HepG2 (cell line): ENCODE data around the gene MBD4. TPM values are rescaled to one million over a fixed set of nuclear protein-coding genes. Genes with fewer than 3 reads are reported as not detected.

ENCODE experiments used
- CENPT ChIP-seq: sonication (generic); formaldehyde crosslinking; IDR thresholded peaks from 2 replicates; pipeline ENCODE4 v1.8.0; 2022; ENCODE audit warnings: low read depth, mild to moderate bottlenecking, moderate library complexity, missing genetic modification reagents
- E2F1 ChIP-seq: sonication (generic); formaldehyde crosslinking; IDR thresholded peaks from 2 replicates; pipeline ENCODE4 v1.5.0; 2020; ENCODE audit warnings: missing genetic modification reagents
- HNRNPH1 ChIP-seq: fragments of 200-400 bp; formaldehyde crosslinking; optimal IDR thresholded peaks from 2 replicates; pipeline ENCODE3; 2017; ENCODE audit warnings: mild to moderate bottlenecking, low read depth, low read length
- MIER3 ChIP-seq: IDR thresholded peaks from 2 replicates; pipeline ENCODE4 v1.6.1; 2016; ENCODE audit warnings: missing compliant biosample characterization, borderline replicate concordance
- NCOA2 ChIP-seq: sonication (generic); formaldehyde crosslinking; IDR thresholded peaks from 2 replicates; pipeline ENCODE4 v1.8.0; 2022; ENCODE audit warnings: inconsistent platforms
- NR2F1 ChIP-seq, 2 experiments: fragments of 450-650 bp in 1 of 2; formaldehyde crosslinking in 1 of 2; IDR thresholded peaks; 2 replicates each; pipeline versions ENCODE4 v1.5.0 to v1.6.1; 2016 to 2020; ENCODE audit warnings: mild to moderate bottlenecking in 1 of 2, missing compliant biosample characterization in 1 of 2, missing genetic modification reagents in 1 of 2, moderate library complexity in 1 of 2
- RARG ChIP-seq: sonication (generic); formaldehyde crosslinking; IDR thresholded peaks from 2 replicates; pipeline ENCODE4 v1.4.0; 2020; ENCODE audit warnings: low read depth, mild to moderate bottlenecking, missing genetic modification reagents
- RBM39 ChIP-seq: fragments of 200-400 bp; formaldehyde crosslinking; IDR thresholded peaks from one replicate; pipeline ENCODE4 v1.6.1; 2018; ENCODE audit warnings: antibody characterized with exemption, mild to moderate bottlenecking, low read depth, low read length; ENCODE audit not compliant: poor library complexity, severe bottlenecking
- RFXANK ChIP-seq: IDR thresholded peaks from 2 replicates; pipeline ENCODE4 v1.6.1; 2016
- TEAD3 ChIP-seq: optimal IDR thresholded peaks from 2 replicates; pipeline ENCODE3; 2016; ENCODE audit warnings: borderline replicate concordance
- ZBTB7A ChIP-seq: sonication (generic); formaldehyde crosslinking; IDR thresholded peaks from 2 replicates; pipeline ENCODE4 v1.8.0; 2022; ENCODE audit warnings: mild to moderate bottlenecking, missing genetic modification reagents
- ZFP82 ChIP-seq: sonication (generic); formaldehyde crosslinking; IDR thresholded peaks from 2 replicates; pipeline ENCODE4 v1.5.1; 2020; ENCODE audit warnings: mild to moderate bottlenecking, missing genetic modification reagents, borderline replicate concordance
- ZNF24 ChIP-seq: fragments of 450-650 bp; IDR thresholded peaks from 2 replicates; pipeline ENCODE4 v1.6.1; 2017; ENCODE audit warnings: antibody characterized with exemption, mild to moderate bottlenecking
- ZNF724P ChIP-seq: sonication (generic); formaldehyde crosslinking; IDR thresholded peaks from 2 replicates; pipeline ENCODE4 v1.8.0; 2022; ENCODE audit warnings: missing genetic modification reagents, borderline replicate concordance
- ZNF784 ChIP-seq: sonication (generic); formaldehyde crosslinking; IDR thresholded peaks from 2 replicates; pipeline ENCODE4 v1.5.1; 2020; ENCODE audit warnings: missing genetic modification reagents, mild to moderate bottlenecking, borderline replicate concordance
- polyA plus RNA-seq, 8 experiments: library from polyadenylated mRNA; depleted of rRNA in 3 of 8; stranded (reverse) in 7 of 8; unstranded in 1 of 8; fragments of >200 nt; fragmentation: Illumina TruSeq in 4 of 8; extraction: Trizol in 4 of 8; gene quantifications; 2 replicates each; pipeline versions ENCODE4 v1.2.1 to v1.2.3, GENCODE V29; 2011 to 2016; ENCODE audit warnings: low read depth in 4 of 8, missing spikeins in 1 of 8, mixed read lengths in 1 of 8; ENCODE audit not compliant: insufficient read depth in 1 of 8
- total RNA-seq, 5 experiments: library from RNA; depleted of rRNA; stranded (reverse); fragments of >200 nt; fragmentation: Illumina TruSeq; extraction: Trizol; gene quantifications; 2 replicates each; pipeline ENCODE4 v1.2.3, GENCODE V29; 2016; ENCODE audit warnings: low read depth in 1 of 5
- TF ChIP-seq, protein P1 (sequence below): sonication (generic); formaldehyde crosslinking; IDR thresholded peaks from 2 replicates; pipeline ENCODE4 v1.5.0; 2020; ENCODE audit warnings: mild to moderate bottlenecking, missing genetic modification reagents
- TF ChIP-seq, protein P2 (sequence below): sonication (generic); formaldehyde crosslinking; IDR thresholded peaks from 2 replicates; pipeline ENCODE4 v1.9.0; 2021; ENCODE audit warnings: missing genetic modification reagents, mild to moderate bottlenecking, borderline replicate concordance
- TF ChIP-seq, protein P3 (sequence below): sonication (generic); formaldehyde crosslinking; IDR thresholded peaks from 2 replicates; pipeline ENCODE4 v1.5.1; 2020; ENCODE audit warnings: missing genetic modification reagents, mild to moderate bottlenecking, borderline replicate concordance
- TF ChIP-seq, protein P4 (sequence below): sonication (generic); formaldehyde crosslinking; IDR thresholded peaks from 2 replicates; pipeline ENCODE4 v1.5.0; 2020; ENCODE audit warnings: mild to moderate bottlenecking, missing genetic modification reagents

MBD4 gene
- total and polyA plus RNA-seq, 2 of the 13 experiments (the other 11 are each of a cell fraction or from before 2014, with no cell fraction given), result 14.9 to 25.3 TPM

DNA sequence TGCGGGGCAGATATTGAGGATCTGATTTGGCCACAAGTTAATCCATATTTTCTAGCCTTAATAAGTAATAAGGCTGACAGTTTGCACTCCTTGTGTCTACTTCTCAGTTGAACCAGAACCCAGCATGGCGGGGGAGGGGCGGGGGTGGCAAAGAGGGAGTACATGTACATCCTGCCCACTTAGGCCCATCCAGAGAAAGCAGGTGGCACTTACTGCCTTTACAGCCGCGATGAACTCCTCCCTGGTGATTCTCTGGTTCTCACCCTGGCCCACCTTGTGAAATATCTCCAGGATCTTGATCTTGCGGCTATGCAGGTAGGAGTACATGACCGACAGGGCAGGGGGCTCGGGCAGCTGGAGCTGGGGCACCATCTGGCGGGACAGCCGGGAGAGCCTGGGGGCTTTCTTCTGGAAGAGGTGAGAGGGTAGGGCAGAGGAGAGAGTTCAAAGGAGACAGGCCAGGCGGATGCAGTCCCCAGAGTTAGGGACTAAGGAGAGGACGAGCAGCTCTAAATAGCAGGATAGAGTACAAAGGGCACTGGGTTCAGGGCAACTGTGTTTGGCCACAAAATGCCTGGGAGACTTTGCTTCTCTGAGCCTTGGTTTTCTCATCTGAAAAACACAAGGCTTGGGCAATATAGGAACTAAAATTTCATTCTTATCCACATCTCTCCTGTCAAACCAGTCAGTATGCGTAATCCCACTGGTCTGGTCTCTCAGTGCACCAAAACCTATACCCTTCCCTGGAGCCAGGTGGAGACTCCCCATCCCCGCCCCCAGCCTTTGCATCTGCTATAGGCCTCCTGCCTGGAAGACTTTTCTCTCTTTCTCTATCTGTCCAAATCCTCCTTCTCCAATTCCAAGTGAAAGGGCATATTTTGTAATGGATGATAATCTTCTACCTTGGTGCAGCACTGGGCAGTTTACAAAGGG lies 21.4 kb downstream of the MBD4 start (continued):
- TF ChIP-seq, protein P1, sequence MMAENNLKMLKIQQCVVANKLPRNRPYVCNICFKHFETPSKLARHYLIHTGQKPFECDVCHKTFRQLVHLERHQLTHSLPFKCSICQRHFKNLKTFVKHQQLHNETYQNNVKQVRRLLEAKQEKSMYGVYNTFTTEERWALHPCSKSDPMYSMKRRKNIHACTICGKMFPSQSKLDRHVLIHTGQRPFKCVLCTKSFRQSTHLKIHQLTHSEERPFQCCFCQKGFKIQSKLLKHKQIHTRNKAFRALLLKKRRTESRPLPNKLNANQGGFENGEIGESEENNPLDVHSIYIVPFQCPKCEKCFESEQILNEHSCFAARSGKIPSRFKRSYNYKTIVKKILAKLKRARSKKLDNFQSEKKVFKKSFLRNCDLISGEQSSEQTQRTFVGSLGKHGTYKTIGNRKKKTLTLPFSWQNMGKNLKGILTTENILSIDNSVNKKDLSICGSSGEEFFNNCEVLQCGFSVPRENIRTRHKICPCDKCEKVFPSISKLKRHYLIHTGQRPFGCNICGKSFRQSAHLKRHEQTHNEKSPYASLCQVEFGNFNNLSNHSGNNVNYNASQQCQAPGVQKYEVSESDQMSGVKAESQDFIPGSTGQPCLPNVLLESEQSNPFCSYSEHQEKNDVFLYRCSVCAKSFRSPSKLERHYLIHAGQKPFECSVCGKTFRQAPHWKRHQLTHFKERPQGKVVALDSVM (CRISPR knock-in tag), result no peak
- TF ChIP-seq, protein P2, sequence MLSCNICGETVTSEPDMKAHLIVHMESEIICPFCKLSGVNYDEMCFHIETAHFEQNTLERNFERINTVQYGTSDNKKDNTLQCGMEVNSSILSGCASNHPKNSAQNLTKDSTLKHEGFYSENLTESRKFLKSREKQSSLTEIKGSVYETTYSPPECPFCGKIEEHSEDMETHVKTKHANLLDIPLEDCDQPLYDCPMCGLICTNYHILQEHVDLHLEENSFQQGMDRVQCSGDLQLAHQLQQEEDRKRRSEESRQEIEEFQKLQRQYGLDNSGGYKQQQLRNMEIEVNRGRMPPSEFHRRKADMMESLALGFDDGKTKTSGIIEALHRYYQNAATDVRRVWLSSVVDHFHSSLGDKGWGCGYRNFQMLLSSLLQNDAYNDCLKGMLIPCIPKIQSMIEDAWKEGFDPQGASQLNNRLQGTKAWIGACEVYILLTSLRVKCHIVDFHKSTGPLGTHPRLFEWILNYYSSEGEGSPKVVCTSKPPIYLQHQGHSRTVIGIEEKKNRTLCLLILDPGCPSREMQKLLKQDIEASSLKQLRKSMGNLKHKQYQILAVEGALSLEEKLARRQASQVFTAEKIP (CRISPR knock-in tag), result no peak
- TF ChIP-seq RARG (CRISPR knock-in tag) (no peak), ZNF724P (CRISPR knock-in tag) (no peak), TEAD3 (peak; percentile 59), RFXANK (CRISPR knock-in tag) (no peak), E2F1 (no peak), NR2F1 (CRISPR knock-in tag; IDR thresholded peaks at IDR 0.05) (0 out of 4 replicates have a peak, but pooled peaks have one; percentile 17 to 31), NCOA2 (CRISPR knock-in tag) (no peak), ZNF24 (no peak), ZBTB7A (no peak), ZNF784 (CRISPR knock-in tag) (no peak), CENPT (CRISPR knock-in tag) (no peak), HNRNPH1 (no peak), RBM39 (no peak), ZFP82 (no peak), MIER3 (CRISPR knock-in tag) (no peak)
- TF ChIP-seq, protein P3, sequence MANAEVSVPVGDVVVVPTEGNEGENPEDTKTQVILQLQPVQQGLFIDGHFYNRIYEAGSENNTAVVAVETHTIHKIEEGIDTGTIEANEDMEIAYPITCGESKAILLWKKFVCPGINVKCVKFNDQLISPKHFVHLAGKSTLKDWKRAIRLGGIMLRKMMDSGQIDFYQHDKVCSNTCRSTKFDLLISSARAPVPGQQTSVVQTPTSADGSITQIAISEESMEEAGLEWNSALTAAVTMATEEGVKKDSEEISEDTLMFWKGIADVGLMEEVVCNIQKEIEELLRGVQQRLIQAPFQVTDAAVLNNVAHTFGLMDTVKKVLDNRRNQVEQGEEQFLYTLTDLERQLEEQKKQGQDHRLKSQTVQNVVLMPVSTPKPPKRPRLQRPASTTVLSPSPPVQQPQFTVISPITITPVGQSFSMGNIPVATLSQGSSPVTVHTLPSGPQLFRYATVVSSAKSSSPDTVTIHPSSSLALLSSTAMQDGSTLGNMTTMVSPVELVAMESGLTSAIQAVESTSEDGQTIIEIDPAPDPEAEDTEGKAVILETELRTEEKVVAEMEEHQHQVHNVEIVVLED (CRISPR knock-in tag), result no peak
- TF ChIP-seq, protein P4, sequence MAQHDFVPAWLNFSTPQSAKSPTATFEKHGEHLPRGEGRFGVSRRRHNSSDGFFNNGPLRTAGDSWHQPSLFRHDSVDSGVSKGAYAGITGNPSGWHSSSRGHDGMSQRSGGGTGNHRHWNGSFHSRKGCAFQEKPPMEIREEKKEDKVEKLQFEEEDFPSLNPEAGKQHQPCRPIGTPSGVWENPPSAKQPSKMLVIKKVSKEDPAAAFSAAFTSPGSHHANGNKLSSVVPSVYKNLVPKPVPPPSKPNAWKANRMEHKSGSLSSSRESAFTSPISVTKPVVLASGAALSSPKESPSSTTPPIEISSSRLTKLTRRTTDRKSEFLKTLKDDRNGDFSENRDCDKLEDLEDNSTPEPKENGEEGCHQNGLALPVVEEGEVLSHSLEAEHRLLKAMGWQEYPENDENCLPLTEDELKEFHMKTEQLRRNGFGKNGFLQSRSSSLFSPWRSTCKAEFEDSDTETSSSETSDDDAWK, result no peak
